Measurements from ENCODE around the gene PHOX2B.

Gene PHOX2B

DNA sequence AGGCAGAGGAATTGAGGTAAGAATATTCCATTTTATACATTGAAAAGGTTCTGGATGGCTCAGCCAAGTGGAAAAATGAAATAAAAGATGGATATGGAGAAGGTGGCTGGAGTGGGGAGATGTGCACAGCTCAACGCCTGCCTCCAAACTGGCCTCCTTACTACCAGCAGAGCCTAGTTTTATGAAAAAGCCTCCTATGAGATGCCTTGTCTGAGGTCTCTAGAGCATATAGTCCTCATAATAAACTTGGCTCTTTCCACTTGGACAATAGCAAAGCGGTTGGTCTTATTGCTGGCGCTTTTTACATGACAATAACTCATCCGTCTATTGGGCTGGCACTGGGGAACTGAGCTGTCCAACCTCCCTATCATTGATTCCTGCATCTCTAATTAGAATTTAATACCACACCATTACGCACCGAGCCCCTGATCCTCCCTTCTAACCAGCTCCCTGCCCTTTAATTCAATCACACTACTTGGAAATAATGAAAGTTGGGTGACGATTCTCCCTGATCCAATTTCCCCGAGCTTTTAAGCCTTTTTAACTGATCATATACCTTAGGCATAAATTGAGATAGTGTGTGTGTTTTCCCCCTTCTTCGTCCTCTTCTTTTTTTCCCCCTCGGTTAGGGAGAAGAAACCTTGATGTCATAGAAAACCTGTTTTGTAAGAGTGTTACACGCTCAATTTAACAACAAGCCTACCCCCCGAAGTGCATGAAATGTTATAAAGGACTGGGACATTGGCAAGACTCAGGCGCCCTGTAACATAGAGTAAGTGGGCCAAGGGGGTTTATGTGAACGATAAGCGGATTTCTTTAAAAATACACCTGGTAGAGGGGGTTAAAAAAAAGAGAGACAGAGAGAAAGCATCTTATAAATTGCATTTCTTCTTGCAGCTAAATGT is at the start of gene PHOX2B:
TSS of gene PHOX2B (minus strand) at position 155 of the 905 bp plus-strand sequence. CDS start at position 40, 115 bp downstream.
- DNase-seq, result peak; percentile 79

DNA sequence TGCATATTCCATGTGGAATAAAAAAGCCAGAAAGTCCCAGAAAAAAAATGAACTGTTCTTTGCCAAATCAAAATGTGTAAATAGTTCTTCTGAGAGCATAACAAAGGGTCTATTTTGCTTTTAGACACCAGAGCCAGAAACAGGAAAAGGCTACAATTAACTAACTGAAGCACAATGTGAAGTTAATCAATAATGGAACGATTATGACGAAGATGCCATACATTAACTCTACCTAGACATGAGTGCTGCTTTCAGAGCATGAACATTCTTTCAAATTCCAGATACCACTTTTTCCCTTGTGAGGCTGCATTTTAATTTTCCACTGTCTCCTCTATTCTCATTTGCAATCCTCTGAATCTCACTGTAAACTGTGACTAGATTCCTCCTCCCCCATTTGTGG is 48.7 kb upstream of the PHOX2B start:
- DNase-seq, result no peak

DNA sequence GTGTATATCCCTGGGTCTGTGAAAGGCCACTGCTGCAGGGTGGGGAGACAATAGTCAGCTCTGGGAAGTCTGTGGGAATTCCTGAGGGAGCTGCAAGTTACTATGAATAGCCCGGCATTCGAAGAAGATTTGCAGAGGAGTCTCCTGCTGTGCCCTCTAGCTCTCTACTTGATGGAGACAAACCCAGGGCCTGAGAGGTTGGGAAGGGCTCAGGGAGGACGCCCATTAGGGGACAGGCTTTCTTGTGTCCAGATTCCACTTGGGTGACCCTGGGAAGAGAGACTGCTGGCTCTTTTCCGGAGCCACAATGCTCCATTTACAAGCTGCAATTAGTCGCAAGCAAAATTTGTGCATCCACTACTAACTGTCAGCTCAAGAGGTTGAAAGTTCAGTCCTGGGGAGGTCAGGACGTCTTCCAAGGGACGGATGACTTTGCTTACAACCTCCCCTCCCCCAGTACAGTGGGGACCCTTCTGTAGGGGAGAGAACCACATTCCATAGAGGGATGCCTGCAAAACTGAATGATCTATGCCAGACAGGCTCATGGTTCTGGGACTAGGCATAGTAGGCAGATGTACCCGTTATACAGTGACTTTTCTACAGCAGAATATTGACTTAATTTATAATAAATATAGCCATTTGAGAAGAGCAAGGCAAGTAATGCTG is 48.2 kb upstream of the PHOX2B start:
- DNase-seq, result peak; percentile 78

DNA sequence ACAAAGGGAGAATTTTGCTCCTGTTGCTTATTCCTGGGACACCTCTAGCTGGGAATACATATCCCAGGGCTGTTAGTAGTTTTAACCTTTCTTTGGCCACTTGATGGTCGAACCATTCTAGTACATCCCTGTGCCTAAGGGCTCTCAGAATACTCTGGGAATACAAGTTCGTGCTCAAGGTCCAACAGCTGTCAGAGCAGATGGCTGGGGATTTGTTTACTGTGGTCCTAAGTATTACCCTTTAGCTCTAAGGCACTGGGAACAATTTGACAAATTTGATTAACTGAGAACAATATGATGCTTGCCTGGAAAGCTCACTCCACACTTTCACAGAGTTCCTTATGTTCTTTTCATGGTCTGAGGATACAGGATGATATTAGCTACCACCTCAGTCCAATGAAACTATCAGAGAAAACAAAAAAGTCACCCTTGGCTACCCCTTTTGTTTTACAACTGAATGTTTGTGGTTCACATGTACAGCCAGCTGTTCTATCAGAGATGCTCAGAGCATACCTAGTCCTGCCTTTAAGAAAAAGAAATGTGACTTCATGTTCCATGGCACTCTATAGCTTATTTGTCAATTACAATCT is 47.4 kb upstream of the PHOX2B start:
- peak; percentile 63 for DNase-seq

DNA sequence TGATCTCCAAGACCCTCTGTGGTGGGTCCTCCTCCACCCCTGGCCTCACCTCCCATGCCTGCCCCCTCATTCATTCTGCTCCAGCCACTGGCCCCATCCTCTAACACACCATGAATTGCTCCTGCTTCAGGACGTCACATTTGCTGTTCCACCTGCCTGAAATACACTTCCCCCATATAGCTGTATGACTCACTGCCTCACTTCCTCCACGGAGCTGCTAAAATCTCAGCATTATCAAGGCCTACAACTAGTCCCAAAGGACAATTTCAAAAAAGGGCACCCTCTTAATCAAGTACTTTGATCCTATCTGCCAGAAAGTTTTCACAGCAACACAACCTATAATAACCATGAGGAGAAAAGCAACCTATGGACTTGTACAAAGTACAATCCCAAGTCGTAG is 43.6 kb upstream of the PHOX2B start:
- no peak for DNase-seq

DNA sequence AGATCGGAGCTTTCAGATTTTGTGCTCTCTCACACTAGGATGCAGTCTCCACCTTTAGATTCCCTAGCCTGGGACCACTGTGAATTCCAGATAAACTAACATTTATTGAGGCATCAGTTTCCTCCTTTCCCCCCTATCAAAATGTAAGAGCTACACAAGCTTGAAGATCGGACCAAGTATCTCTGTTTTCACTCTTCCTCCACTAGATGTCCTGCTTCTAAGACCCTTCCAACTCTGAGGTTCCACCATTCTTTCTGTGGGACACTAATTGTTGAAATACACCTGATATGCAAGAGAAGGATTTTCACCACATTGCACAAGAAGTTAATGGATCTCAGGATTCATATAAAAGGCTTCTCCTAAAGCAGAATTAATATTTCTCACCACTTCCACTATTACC is 43.0 kb upstream of the PHOX2B start:
- DNase-seq, result no peak

DNA sequence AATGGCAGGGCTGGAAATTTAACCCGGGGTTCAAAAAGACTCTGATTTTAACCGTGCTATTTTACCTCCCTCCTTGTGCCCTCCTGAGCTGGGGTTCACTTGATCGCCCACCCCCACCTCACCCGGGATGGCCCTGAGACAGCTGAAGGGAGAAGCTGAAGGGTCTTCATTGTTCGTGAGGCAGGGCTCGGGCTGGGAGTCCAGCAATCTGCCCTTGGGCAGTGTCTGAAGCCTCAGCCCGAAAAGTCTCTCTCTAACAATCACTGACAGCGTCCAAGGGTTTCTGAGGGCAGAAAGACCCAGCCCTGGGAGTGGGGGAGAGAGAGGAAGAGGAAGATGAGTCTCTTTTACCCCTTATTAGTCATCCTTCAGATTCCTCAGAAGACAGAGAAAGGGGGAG is 39.4 kb upstream of the PHOX2B start:
- DNase-seq, result peak; percentile 37

DNA sequence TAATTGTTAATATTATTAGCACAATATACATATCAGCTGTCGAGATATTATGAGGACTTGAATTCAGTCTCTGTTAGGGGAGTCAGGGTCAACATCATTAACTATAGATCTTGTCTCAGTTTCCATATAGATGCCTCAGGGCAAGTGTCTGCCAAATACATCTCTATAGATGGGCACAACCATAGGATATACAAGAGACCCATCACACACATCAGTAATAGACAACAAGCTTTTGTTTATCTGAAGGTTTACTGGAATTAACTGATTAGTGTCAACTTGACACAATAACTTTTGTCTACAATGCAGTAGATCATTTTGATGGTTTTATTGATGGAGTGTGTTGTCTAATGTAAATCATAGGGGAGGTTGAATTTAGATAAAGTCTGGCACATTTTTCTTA is 37.1 kb upstream of the PHOX2B start:
- no peak for DNase-seq

DNA sequence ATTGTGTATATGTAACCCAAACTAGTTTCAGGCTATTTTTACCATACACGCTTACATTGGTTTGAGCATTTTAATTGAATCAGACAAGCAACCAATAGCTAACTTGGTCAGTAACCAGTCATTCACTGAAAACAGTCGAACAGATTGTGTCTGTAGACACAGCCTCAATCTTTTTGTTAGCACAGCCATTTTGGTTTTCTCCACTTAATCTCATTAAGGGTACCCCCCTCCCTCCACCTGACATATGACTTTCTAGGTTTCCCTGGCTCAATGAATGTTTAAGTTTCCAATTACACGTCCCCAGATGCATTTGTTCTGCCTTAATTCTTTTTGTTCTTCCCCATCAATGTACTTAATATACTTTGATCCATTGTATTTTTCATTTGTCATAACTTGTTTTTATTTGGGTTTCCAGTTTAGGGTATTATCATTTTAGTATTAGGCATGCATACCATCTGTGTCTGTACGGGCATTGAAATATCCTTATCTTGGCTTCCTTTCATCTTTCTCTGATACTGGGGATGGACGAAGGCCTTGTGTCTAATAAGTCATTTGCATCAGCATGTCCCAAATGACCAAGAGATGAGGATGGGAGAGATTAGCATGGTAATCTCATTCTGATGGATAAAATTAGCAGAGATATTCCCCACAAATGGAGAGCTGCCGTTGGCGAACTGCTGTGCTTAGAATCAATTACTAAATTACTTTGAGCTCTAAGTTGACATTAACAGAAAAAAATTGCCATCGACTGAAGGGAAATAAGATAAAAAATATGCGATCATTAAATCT is 35.9 kb upstream of the PHOX2B start:
- no peak for DNase-seq

DNA sequence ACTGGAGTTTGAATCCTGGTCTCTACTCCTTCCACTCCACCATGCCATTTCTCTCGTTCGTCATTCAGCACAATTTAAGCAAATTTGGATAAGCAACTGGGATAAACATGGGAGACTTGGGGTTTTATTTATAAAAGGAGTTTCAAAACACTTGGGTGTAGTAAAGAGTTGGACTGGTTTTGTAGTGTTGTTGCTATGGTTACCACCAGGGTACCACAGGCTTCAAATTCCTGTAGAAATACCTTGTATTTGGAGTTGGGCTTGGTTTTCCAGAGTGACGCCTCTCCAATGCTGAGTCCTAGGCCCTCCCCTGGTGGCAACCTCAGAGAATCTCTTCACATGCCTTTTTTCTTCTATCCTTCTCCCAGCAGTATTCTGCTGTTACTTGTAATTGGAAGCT is 27.9 kb upstream of the PHOX2B start:
- DNase-seq, result no peak

DNA sequence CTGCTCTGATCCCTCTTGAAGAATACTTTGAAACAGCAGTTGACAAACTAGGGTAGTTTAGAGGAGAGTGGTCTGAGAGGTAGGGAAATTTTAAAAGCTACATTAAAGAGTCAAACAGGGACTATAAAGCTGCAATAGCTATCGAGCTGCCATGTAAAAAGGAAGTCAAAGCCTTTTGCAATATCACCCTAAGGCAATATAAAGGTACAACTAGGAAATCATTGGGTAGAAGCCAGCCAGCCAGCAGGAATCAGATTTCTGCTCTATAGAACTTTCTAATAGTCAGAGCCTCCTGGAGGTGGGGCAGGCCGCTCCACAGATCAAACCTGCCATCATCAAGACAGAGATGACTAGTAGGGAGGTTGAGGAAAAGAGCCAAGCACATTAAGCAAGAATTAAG is 15.2 kb upstream of the PHOX2B start:
- no peak for DNase-seq

DNA sequence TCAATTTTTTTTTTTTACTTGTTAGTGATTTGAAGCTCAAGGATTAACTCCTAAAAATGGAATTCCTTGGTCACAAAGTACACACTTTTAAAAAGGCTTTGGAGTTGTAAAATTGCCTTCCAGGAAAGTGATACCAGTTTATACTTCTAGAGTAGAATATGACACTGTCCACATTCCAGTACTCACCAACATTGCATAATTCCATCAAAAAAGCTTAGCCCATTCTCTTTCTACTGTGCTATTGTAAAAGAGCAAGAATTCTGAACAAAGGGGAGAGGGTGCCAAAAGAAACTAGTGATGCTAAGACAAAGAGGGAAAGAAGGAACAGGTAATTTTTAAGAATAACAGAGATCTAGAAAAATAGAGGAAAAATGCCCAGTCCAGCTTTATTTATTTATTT is 10.4 kb upstream of the PHOX2B start:
- DNase-seq, result no peak

DNA sequence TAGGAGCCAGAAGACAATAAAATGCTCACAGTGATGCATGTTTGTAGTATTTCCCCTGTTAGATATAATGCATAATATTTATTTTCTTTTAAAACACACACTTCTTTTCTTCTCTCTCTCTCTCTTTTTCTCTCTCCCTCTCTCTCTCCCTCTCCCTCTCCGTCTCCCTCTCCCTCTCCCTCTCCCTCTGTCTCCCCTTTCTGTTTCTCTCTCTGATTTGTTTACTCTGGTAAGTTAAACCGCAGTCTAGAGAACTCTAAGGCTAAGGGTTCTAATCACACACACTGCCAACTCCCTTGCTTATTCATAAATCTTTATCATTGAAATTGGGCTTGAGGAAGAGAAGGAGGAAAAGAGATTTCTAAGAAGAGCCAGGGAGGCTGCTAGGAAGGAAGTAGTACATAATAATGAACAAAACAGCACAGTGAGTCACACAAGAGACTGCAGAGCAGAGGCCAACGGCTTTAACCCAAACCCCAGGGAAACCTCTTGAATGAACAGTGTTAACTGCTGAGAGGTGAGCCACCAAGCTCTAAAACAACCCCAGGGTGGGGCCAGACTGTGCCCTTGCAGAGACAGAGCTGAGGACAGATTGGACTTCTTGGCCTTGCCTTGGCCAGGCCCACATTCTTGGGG is 9.1 kb upstream of the PHOX2B start:
- no peak for DNase-seq

DNA sequence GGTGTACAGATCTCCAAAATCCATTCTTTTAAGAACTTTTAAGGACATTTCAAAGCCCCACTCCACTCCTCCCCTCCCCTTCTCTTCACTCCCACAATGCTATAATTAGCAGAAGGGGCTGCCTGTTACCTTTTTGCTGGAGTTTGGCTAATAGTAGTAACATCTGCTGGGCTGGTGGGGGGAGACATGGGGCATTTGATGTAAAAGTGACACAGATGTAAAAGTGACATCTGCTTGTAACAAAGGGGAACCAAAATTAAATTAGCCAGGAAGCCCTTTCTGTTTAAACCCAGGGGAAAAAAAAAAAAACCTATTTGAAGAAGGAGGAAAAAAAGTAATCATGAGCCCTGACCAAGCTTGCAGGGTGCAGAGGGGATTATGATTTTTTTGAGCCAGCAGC is 5.4 kb upstream of the PHOX2B start:
- DNase-seq, result no peak

DNA sequence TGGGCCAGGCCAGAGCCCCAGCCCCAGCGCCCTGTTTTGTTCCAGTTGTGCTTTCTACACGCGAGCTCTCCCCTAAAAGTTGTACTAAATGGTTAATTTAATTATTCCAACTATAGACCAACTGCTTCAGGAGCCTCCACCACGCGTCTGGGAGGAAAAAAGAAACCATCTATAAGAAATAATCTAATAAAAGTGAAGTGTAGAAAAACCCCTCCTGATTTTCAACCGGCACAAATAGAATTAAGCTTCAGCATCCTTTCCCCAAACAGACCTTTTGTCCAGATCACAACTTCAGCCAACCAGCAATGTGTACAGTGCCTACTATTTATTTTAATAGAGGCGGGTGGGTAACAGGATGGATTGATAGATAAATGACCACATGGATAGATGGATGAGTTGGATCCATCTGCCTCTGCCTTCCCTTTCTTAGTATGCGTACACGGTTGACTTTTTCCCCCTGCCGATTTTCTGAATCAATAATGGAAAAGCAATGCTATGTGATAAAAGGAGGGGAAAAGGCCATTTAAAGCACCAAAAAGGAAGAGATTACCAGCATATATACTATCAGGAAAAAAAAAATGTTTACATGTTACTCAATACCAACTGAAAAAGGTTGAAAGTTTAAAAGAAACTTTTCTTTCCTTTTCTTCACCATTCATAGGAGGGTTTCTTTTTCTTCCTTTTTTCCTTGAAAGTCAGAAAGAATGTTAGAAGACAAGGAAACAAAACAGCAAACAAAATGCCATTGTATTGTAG is 3.7 kb upstream of the PHOX2B start:
- peak; percentile 28 for DNase-seq

DNA sequence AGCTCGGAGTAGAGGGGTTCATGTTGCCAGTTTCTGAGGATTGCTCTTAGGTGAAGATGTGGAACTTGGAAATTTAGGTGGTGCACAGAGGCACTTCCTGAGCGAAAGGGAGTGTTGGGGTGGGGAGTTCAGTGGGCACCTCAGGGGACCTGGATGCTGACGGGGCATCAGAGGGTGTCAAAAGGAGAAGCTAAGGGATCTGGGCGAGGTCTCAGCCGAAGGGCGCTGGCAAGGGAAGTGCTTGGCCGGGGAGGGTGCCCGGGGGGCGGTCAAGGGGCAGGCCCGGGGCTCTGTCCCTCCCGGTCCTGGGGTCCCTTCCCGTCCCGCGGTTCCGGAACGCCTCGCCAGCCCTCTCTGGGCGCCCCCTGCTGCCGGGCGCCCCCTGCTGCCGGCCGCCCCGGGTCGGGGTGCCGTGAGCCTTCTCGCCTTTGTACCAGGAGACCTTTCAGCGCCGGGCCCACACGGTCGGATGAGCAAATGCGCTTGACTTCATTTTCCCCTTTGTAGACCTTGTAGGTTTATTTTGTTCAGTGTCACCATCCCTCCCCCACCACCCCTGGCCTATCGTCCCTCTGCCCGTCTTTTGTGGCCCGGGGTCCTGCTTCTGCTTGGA is 3.0 kb upstream of the PHOX2B start:
- DNase-seq, result peak; percentile 48

DNA sequence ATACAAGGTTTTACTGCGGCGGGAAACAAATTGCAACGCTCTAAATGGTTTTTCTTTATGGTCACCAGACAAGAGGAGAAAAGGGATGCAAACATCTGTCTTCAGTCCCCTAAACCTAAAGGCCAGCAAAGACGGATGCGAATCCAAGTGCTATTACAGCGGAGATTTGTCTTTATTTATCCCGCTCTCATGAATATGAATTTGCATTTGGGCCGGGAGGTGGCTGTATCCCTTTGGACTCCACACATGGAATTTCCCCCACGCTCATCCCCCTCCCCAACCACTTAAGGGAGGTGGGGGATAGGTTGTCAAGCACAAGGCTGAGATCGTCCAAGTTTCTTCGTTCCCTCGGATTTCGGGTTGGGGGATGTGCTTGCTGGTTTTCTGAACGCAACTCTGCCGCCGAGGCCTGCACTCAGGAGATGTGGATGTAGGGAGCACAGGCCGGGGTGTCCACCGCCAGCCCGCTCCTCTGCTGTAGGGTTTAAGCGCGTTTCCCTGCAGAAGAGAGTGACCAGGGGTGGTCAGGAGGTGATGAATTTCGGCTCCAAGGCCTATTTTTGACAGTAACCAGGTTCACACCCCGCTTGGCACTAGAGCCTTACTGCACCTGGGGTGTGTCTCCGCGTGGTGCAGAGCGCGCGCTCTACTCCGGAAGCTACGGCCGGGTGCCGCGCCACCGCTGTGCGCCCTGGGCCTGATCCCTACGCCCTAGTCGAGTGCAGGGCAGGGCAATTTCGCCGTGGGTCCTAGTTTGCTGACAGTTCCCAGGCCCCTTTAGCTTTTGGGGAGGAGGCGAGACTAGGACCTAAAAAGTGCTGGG is 2.3 kb upstream of the PHOX2B start:
- DNase-seq, result peak; percentile 78

DNA sequence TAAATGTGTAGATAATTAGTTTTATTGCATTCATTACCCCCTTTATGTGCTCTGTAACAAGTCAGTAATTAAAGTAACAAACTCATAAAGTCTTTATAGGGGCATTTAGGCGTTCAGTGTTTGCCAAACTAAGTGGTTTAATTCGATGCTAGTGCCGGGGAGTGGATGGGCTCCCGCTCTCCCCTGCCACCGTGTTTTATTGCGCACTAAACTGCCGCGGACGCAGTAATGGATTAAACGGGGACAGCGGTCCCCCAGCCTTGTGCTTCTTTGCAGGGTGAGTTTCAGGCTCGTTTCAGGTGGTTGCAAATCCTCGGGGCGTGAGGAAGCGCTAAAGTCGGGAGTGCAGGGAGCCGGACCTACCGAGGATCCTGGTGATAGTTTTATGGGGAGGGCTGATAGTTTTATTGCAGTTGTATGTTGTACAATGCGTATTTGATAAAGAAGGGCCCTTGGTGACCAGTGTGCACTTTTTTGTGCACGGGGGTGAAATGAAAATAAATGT is 1.6 kb upstream of the PHOX2B start:
- DNase-seq, result peak; percentile 75

DNA sequence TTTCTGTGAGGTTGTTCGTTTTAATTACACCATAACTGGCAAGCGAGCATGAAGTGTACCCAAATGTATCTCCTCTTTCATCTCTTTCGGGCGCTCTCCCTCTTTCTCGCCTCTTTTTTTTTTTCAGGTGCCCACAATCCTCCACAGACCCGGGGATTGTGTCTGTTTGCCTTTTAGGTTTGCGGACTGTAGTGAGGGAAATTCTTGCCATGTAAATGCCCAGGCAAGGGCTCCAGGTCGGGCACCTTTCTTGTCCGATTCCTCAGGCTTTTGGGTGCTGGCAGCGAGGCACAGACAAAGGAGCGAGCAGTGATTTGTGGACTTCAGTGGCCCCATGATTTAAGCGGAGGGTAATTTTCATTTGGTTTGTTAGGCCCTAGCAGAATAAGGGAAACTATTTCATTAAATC is 1.1 kb upstream of the PHOX2B start:
- DNase-seq, result no peak

DNA sequence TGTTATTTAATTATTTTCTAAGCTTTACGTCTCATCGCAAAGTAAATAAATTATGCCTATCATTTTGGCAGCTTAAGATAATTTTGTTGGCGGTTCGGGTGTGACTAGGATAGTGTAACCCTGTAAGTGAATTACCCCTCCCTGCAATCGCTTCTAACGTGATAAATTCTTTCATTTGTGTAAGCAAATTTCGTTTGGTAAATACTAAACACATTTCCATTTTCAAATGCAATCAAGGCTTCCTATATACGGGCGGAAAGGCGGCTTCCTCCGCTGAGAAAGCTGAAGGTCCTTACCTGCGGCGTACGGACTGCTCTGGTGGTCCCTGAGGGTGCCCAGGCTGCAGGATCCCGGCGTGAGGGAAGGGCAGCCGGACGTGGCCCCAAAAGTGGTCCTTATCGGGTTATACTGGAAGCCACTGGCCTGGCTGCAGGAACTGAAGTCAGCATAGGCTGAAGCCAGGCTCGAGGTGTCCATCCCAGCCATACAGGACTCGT is 403 bp downstream of the PHOX2B start:
- DNase-seq, result peak; percentile 79

All from retina (tissue), 1 donor.